GM10266 (cell line): ENCODE measurements around the gene MAML2.

Source experiments
- DNase-seq: peaks from one replicate; pipeline ENCODE4 v3.0.0; 2012; ENCODE audit errors: extremely low spot score
- TF ChIP-seq, protein P1 (sequence below): IDR thresholded peaks from 2 replicates; pipeline ENCODE4 v1.5.1; 2012; ENCODE audit warnings: mild to moderate bottlenecking, low read depth; ENCODE audit not compliant: control insufficient read depth, insufficient read depth; ENCODE audit errors: missing control alignments

MAML2 gene

DNA sequence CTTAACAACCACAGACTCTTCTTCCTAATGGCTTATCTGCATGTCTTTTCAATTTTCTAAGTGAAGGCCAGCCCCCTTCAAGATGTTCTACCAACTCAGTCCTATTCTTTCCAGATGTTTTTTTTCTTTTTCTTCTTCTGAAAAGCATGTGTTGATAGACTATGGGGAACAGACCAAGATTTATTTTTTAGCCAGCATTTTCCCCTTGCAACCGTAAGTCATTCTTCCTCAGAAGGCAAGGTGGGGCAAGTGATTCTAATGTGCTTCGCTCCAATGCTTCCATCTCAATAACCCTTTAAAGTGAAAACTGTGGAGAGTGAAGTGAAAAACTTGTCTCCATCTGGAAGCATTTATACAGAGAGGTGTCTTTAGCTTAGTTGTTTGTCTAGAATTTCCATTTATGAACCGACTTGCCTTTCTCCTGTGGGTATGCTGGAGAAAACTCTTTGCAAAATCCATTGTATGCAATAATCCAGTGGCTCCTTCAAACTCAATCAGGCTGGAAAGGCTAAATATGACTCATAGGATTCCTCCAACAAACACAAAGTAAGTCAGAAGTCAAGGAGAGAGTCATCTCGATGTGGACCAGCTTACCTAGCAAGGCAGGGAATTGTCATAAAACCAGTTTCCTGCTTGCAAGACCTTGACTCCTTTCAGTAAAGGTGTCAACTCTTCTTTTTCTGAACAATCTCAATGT lies 83.7 kb downstream of the MAML2 start:
- TF ChIP-seq, protein P1, sequence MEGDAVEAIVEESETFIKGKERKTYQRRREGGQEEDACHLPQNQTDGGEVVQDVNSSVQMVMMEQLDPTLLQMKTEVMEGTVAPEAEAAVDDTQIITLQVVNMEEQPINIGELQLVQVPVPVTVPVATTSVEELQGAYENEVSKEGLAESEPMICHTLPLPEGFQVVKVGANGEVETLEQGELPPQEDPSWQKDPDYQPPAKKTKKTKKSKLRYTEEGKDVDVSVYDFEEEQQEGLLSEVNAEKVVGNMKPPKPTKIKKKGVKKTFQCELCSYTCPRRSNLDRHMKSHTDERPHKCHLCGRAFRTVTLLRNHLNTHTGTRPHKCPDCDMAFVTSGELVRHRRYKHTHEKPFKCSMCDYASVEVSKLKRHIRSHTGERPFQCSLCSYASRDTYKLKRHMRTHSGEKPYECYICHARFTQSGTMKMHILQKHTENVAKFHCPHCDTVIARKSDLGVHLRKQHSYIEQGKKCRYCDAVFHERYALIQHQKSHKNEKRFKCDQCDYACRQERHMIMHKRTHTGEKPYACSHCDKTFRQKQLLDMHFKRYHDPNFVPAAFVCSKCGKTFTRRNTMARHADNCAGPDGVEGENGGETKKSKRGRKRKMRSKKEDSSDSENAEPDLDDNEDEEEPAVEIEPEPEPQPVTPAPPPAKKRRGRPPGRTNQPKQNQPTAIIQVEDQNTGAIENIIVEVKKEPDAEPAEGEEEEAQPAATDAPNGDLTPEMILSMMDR, result no peak
- no peak for DNase-seq

DNA sequence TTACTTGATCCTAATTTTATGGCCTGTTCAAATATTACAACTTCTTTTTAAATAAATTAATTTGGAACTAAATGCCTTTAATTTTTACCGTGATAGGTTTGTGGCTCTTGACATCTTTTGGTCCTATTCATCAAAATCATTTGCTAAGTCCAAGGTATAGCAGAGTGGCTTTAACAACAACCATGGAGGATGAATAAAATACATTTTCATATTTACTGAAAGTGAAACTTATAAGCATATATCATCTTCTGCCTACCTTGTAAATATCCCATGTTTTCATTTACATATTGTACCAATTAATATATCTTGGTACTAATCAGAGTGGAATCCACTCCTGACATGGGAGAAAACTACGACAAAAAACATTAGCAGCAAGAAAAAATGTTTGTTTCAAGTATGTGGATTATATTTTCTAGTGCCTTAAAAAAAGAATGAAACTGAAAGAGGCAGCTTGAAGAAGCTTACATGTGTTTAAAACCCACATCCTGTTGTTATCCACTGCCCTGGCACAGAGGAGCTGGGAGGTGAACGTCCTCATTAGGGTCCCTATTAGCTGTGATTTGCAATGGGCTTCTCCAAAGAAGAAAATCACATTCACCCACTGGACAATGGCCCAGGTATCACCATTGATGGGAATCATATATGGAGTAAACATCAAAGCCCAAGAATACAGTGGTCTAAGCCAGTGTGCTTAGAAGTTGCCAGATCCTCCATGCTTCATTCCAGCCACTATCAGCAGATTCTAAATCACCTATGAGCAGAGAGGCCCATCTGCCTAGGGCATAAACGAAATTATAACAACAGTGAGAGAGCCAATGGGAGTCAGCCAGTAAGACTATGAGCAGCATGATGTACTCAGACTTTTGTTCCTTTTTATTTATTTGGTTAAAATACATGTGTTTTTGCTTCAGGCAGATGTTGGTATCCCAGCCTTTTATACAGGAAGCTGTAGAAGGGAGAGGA lies 84.7 kb downstream of the MAML2 start:
- TF ChIP-seq, protein P1, result no peak
- no peak for DNase-seq

DNA sequence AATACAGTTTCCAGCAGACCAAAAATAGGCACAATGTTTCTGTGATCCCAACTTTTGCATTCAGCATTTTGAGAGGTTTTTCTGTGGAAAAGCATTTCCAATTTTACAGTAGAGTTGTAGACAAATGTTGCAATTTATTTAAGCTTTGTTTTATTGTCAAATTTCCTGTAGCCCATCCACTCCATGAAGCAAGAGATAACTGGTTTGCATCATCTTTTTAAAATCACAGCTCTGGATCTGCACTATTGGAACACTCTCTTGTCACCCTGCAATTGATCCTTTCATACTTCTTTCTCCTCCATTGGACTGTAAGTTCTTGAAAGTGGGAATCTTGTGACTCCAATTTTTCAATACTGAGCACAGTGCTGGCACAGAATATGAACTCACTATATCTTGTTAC lies 86.0 kb downstream of the MAML2 start:
- TF ChIP-seq, protein P1, result no peak
- DNase-seq, result no peak

DNA sequence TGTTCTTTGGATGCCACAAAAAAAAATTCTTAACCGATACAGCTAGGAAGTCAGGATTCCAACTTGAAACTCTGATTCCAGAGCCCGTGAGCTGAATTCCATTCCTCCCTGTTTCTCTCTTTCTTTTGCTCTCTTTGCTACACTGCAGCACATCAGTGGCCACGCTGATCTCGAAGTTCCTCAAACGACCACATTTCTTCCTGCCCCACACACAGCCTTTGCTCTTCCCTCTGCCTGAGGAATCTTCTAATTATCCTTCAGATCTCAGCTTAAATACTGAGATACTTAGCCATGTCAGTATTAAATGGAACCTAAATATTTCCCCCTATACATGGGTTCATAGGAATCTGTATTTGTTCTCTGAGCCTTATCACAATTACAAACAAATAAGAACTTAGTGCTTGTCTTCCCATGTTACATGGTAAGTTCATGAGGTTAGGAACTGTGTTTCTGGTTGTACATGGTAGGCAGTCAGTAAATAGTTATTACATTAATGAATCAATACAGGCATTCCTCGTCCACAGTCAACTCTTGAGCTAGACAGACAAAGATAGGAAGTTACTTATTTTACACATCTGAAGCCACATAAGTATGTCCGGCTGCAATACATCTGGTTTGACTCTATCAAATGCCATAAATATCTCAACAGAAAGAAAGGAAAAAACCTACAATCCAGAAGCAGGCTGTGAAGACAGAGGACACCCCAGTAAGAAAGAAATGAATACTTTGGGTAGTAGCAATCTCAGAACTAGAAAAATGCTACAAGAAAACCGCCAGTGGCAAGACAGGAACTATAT lies 86.6 kb downstream of the MAML2 start:
- TF ChIP-seq, protein P1, result no peak
- no peak for DNase-seq

DNA sequence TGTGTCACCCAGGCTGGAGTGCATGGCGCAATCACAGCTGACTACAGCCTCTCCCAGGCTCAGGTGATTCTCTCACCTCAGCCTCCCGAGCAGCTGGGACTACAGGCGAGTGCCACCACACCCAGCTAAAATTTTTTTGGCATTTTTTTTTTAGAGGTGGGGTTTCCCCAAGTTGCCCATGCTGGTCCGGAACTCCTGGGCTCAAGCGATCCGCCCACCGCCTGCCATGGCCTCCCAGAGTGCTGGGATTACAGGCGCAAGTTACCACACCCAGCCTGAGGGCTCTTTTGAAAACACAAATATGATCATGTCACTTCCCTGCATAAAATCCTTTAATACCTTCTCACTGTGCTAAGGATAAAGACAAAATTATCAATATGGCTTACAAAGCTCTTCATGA lies 88.1 kb downstream of the MAML2 start:
- DNase-seq, result no peak
- TF ChIP-seq, protein P1, result no peak

DNA sequence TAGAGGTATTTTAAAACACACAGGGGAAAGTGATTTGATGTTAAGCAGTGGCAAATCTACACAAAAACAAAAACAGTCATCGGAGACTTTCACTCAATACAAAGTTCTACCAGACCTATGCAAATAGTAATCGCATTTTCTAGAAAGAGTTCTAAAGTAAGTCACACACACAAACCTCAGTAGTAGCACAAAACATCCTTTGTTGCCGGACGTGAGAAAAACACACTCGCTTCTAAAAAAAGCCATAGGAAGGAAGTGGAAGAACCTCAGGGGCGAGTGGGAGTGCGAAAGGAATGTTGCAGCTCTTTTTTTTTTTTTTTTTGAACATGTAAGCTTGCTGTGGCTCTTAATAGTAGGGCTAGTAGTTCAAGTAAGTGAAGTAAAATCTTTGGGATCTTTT lies 88.9 kb downstream of the MAML2 start:
- DNase-seq, result peak; percentile 40

More for the DNA sequence above, 88.9 kb downstream of the MAML2 start:
- TF ChIP-seq, protein P1, result no peak
